ENCODE measurements around the gene TAS2R42.
A peak's percentile ranks its signal among the peaks of the same experiment; 100 is the strongest.

Gene TAS2R42

GRCh38 chr12:11183011-11183410, 3.7 kb downstream of the TAS2R42 start:
- Histone ChIP-seq H3K27me3 (replicated peaks in 2 of 5; ENCODE audit: control insufficient read depth in 4 of 5, insufficient read depth in 5 of 5, low read length in 4 of 5) (no peaks in the 10 kb centered on the region), H3K27ac (ENCODE audit: insufficient read depth in 1 of 2, low read depth in 1 of 2, low read length in 2 of 2, poor library complexity in 1 of 2, severe bottlenecking in 2 of 2) (no peak overlapping the region), H3K4me3 (ENCODE audit: control insufficient read depth in 1 of 7, extremely low read depth in 1 of 7, insufficient read depth in 4 of 7, low read depth in 2 of 7, low read length in 6 of 7) (no peak overlapping the region), H3K9me3 (ENCODE audit: control extremely low read depth in 1 of 5, control insufficient read depth in 4 of 5, insufficient read depth in 2 of 5, low read depth in 1 of 5, low read length in 4 of 5) (no peaks in the 10 kb centered on the region), H3K36me3 (ENCODE audit: control insufficient read depth in 4 of 4, insufficient read depth in 4 of 4, low read length in 3 of 4) (no peaks in the 10 kb centered on the region), H3K4me1 (ENCODE audit: control extremely low read depth in 1 of 4, control insufficient read depth in 4 of 4, insufficient read depth in 4 of 4, low read length in 3 of 4) (no peaks in the 10 kb centered on the region)
- ChIA-PET CTCF (interaction anchor here (1.0 kb wide), 1 partner anchor 419 kb away, joined by 3 read pairs; no protein-coding TSS in a partner anchor), POLR2A (interaction anchor here (0.6 to 0.8 kb wide), 2 partner anchors 8 to 405 kb away, joined by 4 read pairs; no protein-coding TSS in a partner anchor)
- no peak for DNase-seq

- H3K27me3 ChIP-seq (replicated peaks in 2 of 5; ENCODE audit: control insufficient read depth in 4 of 5, insufficient read depth in 5 of 5, low read length in 4 of 5) = no peaks in the 10 kb centered on the region
- no peaks in the 10 kb centered on the region for H3K9me3 ChIP-seq (ENCODE audit: control extremely low read depth in 1 of 5, control insufficient read depth in 4 of 5, insufficient read depth in 2 of 5, low read depth in 1 of 5, low read length in 4 of 5)
- ChIA-PET POLR2A (interaction anchor here (0.8 kb wide), 1 partner anchor 8 kb away, joined by 4 read pairs; no protein-coding TSS in a partner anchor), CTCF (no interaction called here)
- no peak overlapping the region for H3K4me3 ChIP-seq (ENCODE audit: control insufficient read depth in 1 of 7, extremely low read depth in 1 of 7, insufficient read depth in 4 of 7, low read depth in 2 of 7, low read length in 6 of 7)
- no peak for DNase-seq
- H3K27ac ChIP-seq (ENCODE audit: insufficient read depth in 1 of 2, low read depth in 1 of 2, low read length in 2 of 2, poor library complexity in 1 of 2, severe bottlenecking in 2 of 2) = no peak overlapping the region
- H3K4me1 ChIP-seq (ENCODE audit: control extremely low read depth in 1 of 4, control insufficient read depth in 4 of 4, insufficient read depth in 4 of 4, low read length in 3 of 4) = no peaks in the 10 kb centered on the region
- H3K36me3 ChIP-seq (ENCODE audit: control insufficient read depth in 4 of 4, insufficient read depth in 4 of 4, low read length in 3 of 4) = peaks cover 0 to 2% (median 0%) of the 10 kb centered on the region in 4 experiments
Observed at GRCh38 chr12:11182529-11182928, 4.2 kb downstream of the TAS2R42 start.

GRCh38 chr12:11178250-11178649, 8.5 kb downstream of the TAS2R42 start:
- ChIA-PET POLR2A (no interaction called here), CTCF (no interaction called here)
- Histone ChIP-seq H3K4me1 (ENCODE audit: control extremely low read depth in 1 of 4, control insufficient read depth in 4 of 4, insufficient read depth in 4 of 4, low read length in 3 of 4) (no peaks in the 10 kb centered on the region), H3K4me3 (ENCODE audit: control insufficient read depth in 1 of 7, extremely low read depth in 1 of 7, insufficient read depth in 4 of 7, low read depth in 2 of 7, low read length in 6 of 7) (no peak overlapping the region), H3K27ac (ENCODE audit: insufficient read depth in 1 of 2, low read depth in 1 of 2, low read length in 2 of 2, poor library complexity in 1 of 2, severe bottlenecking in 2 of 2) (no peak overlapping the region), H3K27me3 (replicated peaks in 2 of 5; ENCODE audit: control insufficient read depth in 4 of 5, insufficient read depth in 5 of 5, low read length in 4 of 5) (no peaks in the 10 kb centered on the region), H3K9me3 (ENCODE audit: control extremely low read depth in 1 of 5, control insufficient read depth in 4 of 5, insufficient read depth in 2 of 5, low read depth in 1 of 5, low read length in 4 of 5) (no peaks in the 10 kb centered on the region), H3K36me3 (ENCODE audit: control insufficient read depth in 4 of 4, insufficient read depth in 4 of 4, low read length in 3 of 4) (peaks cover 0 to 16% (median 4%) of the 10 kb centered on the region in 4 experiments)
- DNase-seq = no peak
- no CpG with 5 or more reads among the region's 1 CpG for WGBS (ENCODE audit: insufficient coverage)

GRCh38 chr12:11174022-11174421, 12.7 kb downstream of the TAS2R42 start:
- WGBS (ENCODE audit: insufficient coverage) = no CpG with 5 or more reads among the region's 2 CpGs
- Histone ChIP-seq H3K27me3 (replicated peaks in 2 of 5; ENCODE audit: control insufficient read depth in 4 of 5, insufficient read depth in 5 of 5, low read length in 4 of 5) (no peaks in the 10 kb centered on the region), H3K4me3 (ENCODE audit: control insufficient read depth in 1 of 7, extremely low read depth in 1 of 7, insufficient read depth in 4 of 7, low read depth in 2 of 7, low read length in 6 of 7) (no peak overlapping the region), H3K4me1 (ENCODE audit: control extremely low read depth in 1 of 4, control insufficient read depth in 4 of 4, insufficient read depth in 4 of 4, low read length in 3 of 4) (peaks cover 7 to 27% (median 17%) of the 10 kb centered on the region in 4 experiments), H3K36me3 (ENCODE audit: control insufficient read depth in 4 of 4, insufficient read depth in 4 of 4, low read length in 3 of 4) (peaks cover 0 to 25% (median 5%) of the 10 kb centered on the region in 4 experiments), H3K9me3 (ENCODE audit: control extremely low read depth in 1 of 5, control insufficient read depth in 4 of 5, insufficient read depth in 2 of 5, low read depth in 1 of 5, low read length in 4 of 5) (no peaks in the 10 kb centered on the region), H3K27ac (ENCODE audit: insufficient read depth in 1 of 2, low read depth in 1 of 2, low read length in 2 of 2, poor library complexity in 1 of 2, severe bottlenecking in 2 of 2) (no peak overlapping the region)
- no peak for DNase-seq
- CTCF ChIA-PET = interaction anchor here (1.5 kb wide), 1 partner anchor 15 kb away, joined by 4 read pairs; no protein-coding TSS in a partner anchor
- POLR2A ChIA-PET = interaction anchor here (0.6 kb wide), 1 partner anchor 1090 kb away, joined by 3 read pairs; no protein-coding TSS in a partner anchor

GRCh38 chr12:11171969-11172675, 14.6 kb downstream of the TAS2R42 start:
- H3K27ac ChIP-seq (ENCODE audit: insufficient read depth in 1 of 2, low read depth in 1 of 2, low read length in 2 of 2, poor library complexity in 1 of 2, severe bottlenecking in 2 of 2) = peak overlapping the region; percentile 85 to 95
- POLR2A ChIA-PET = interaction anchor here (0.6 to 1.2 kb wide), 4 partner anchors 11 to 560 kb away, joined by 3 to 6 read pairs (median 4); no protein-coding TSS in a partner anchor
- 19% methylated on average over 3 of the region's 10 CpGs for WGBS (ENCODE audit: insufficient coverage)

GRCh38 chr12:11171145-11171968, 15.4 kb downstream of the TAS2R42 start, which contains the start of gene SMIM10L1:
TSS of gene SMIM10L1 (plus strand) at chr12:11171194. CDS start at chr12:11171357, 163 bp downstream.
- 0% methylated on average over 66 of the region's 70 CpGs for WGBS (ENCODE audit: insufficient coverage)
- CTCF ChIA-PET = interaction anchor here (1.5 to 1.7 kb wide), 2 partner anchors 9 to 11 kb away, joined by 6 to 7 read pairs; no protein-coding TSS in a partner anchor

More at GRCh38 chr12:11171969-11172675, 14.6 kb downstream of the TAS2R42 start:
- Histone ChIP-seq H3K9me3 (ENCODE audit: control extremely low read depth in 1 of 5, control insufficient read depth in 4 of 5, insufficient read depth in 2 of 5, low read depth in 1 of 5, low read length in 4 of 5) (no peaks in the 10 kb centered on the region), H3K4me3 (ENCODE audit: control insufficient read depth in 1 of 7, extremely low read depth in 1 of 7, insufficient read depth in 4 of 7, low read depth in 2 of 7, low read length in 6 of 7) (peak overlapping the region in 6 of 7 experiments; percentile 80 to 98 (median 86)), H3K4me1 (ENCODE audit: control extremely low read depth in 1 of 4, control insufficient read depth in 4 of 4, insufficient read depth in 4 of 4, low read length in 3 of 4) (peaks cover 8 to 32% (median 20%) of the 10 kb centered on the region in 4 experiments), H3K27me3 (replicated peaks in 2 of 5; ENCODE audit: control insufficient read depth in 4 of 5, insufficient read depth in 5 of 5, low read length in 4 of 5) (no peaks in the 10 kb centered on the region), H3K36me3 (ENCODE audit: control insufficient read depth in 4 of 4, insufficient read depth in 4 of 4, low read length in 3 of 4) (peaks cover 0 to 27% (median 4%) of the 10 kb centered on the region in 4 experiments)
- peak; percentile 22 to 51 (median 44) for DNase-seq
- CTCF ChIA-PET = interaction anchor here (1.5 kb wide), 1 partner anchor 9 kb away, joined by 6 read pairs; no protein-coding TSS in a partner anchor

More at GRCh38 chr12:11171145-11171968, 15.4 kb downstream of the TAS2R42 start, which contains the start of gene SMIM10L1:
- no peaks in the 10 kb centered on the region for H3K27me3 ChIP-seq (replicated peaks in 2 of 5; ENCODE audit: control insufficient read depth in 4 of 5, insufficient read depth in 5 of 5, low read length in 4 of 5)
- H3K36me3 ChIP-seq (ENCODE audit: control insufficient read depth in 4 of 4, insufficient read depth in 4 of 4, low read length in 3 of 4) = peaks cover 0 to 33% (median 4%) of the 10 kb centered on the region in 4 experiments
- POLR2A ChIA-PET = interaction anchor here (0.6 to 1.2 kb wide), 6 partner anchors 9 to 920 kb away, joined by 3 to 6 read pairs (median 4); no protein-coding TSS in a partner anchor
- H3K9me3 ChIP-seq (ENCODE audit: control extremely low read depth in 1 of 5, control insufficient read depth in 4 of 5, insufficient read depth in 2 of 5, low read depth in 1 of 5, low read length in 4 of 5) = no peaks in the 10 kb centered on the region
- peak within 1 kb of the TSS; percentile 68 to 98 (median 85) for H3K4me3 ChIP-seq (ENCODE audit: control insufficient read depth in 1 of 7, extremely low read depth in 1 of 7, insufficient read depth in 4 of 7, low read depth in 2 of 7, low read length in 6 of 7)
- peak; percentile 96 for DNase-seq
- peak within 1 kb of the TSS; percentile 85 to 95 for H3K27ac ChIP-seq (ENCODE audit: insufficient read depth in 1 of 2, low read depth in 1 of 2, low read length in 2 of 2, poor library complexity in 1 of 2, severe bottlenecking in 2 of 2)
- peaks cover 8 to 32% (median 21%) of the 10 kb centered on the region in 4 experiments for H3K4me1 ChIP-seq (ENCODE audit: control extremely low read depth in 1 of 4, control insufficient read depth in 4 of 4, insufficient read depth in 4 of 4, low read length in 3 of 4)

All from common myeloid progenitor, CD34-positive (primary cell).